Smooth muscle cell of the brain vasculature (primary cell): ENCODE results near the gene FBXL16.
"Not testable (repeated sequence)": the region's sequence is repeated elsewhere in the genome, so short reads cannot be mapped to it uniquely, and the experiment has no call there.

Experiments
- DNase-seq: peaks from one replicate; pipeline ENCODE4 v3.0.0-alpha.2; 2012; ENCODE audit warnings: low read depth, low spot score

The FBXL16 gene

DNA sequence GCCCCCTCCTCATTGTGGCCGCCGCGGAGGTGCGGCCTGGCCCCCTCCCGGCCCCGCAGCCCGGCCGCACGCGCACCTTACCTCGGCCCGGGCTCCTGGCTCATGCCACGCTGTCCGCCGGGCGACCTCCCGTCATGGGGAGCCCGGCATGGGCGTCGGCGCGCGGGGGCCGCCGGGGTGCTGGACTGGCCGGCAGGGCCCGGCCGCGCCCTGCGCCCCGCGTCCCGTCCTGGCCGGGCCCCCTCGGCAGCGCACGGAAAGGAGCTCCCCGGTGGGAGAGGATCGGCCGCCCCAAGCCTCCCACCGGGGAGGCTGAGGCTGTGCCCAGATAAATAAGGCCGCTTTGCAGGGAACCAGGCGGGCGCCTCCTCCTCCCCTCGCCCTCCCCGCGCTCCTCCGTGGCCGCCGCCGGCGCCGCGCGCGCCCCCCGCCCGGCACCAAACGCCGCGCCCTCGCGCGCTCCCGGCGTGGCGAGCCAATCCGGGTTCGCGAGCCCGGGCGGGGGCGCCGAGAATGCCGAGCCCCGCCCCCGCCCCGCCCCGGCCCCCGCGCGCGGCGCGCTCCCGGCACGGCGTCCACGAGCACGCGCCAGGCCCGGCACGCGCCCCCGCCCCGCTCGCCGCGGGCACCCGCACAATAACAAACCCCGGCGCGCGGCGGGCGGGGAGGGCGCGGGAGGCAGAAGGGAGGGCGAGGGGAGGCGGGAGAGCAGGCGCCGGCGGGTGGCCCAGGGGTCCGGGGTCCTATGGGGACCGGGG lies at the start of gene FBXL16:
Gene FBXL16 (minus strand): TSS at position 371 of the 758 bp plus-strand sequence. CDS start 8,396 bp downstream, outside the sequence.
- no peak for DNase-seq

DNA sequence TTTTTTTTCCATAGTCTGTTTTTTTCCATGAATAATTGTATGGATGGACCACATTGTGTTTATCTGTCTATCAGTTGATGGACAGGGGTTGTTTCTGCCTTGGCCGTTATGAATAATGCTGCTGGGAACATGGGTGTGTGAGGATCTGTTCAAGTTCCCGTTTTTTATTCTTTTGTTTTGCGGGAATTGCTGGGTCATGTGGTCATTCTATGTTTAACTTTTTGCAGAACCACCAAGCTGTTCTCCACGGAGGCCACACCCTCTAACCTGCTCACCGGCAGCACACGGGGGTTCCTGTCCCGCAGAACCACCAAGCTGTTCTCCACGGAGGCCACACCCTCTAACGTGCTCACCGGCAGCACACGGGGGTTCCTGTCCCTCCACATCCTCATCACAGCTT lies 49.1 kb upstream of the FBXL16 start:
- DNase-seq = no peak

GRCh38 chr16:754121-754607 lies 48.6 kb upstream of the FBXL16 start:
- not testable (repeated sequence) for DNase-seq

DNA sequence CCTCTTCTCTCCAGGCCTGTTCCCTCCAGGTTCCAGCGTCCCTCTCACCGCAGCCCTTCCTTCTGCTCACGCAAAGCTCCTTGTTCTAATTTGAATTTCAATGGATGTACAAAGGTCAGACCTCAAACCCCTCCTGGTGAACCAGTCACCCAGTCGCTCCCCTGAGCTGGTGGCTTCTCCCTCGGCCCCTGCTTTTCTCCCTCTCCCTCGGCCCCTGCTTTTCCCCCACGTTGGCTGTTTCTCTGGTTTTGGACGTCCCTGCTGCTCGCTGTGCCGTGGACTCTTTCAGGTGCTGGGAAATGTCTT lies 46.4 kb upstream of the FBXL16 start:
- no peak for DNase-seq

- no peak for DNase-seq
Measured at GRCh38 chr16:751152-752006, 45.8 kb upstream of the FBXL16 start.

DNA sequence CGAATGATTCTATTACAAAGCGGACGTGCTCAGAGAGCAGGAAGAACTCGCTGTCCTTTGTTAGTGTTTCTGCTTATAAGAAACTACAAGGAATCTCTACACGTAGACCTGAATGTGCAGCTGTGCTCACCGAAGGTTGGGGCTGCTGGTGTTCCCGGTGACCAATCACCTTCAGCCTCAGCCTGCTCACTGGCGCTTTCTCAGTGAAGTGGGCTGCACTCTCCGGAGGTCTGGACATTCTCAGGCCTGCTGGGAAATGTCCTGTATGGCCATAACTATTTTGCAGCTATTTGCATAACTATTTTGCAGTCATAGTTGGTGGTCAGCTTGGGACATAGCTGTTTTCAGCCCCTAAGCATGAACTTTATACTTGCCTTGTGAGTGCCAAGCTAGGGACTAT lies 44.9 kb upstream of the FBXL16 start:
- no peak for DNase-seq

GRCh38 chr16:749010-749409 lies 43.4 kb upstream of the FBXL16 start:
- DNase-seq = no peak

DNA sequence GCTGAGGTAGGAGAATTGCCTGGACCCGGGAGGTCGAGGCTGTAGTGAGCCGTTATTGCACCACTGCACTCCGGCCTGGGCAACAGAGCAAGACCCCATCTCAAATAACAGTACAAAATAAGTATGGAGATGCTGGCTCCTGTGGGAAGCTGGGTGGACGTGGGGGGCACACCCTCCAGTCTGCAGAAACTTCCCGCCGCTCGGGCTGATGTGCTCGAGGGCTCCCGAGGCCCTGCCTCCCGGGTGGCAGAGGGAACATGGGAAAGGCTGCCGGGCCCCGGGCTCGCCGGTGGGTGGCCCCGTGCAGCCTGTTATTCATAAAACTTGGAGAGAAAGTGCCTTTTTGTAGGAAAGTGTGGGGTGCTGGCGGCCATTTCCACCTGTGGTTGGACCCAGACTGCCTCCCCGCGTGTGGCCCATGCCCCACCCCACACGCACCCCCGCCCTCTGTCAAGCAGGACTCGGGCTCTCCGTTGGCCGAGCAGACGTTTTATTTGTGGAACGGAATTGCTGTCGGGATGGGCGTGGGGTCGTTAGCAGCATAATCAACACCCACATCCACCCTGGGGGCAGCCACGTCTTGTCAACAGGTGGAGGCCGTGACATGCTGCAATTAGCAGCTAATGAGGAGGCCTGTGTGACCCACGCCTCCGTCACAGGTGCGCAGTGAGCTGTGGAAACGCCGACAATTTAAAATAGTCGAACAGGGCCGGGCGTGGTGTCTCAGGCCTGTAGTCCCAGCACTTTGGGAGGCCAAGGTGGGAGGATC lies 42.6 kb upstream of the FBXL16 start:
- DNase-seq = no peak

GRCh38 chr16:746637-747036 lies 41.0 kb upstream of the FBXL16 start:
- DNase-seq = no peak

GRCh38 chr16:745739-746138 lies 40.1 kb upstream of the FBXL16 start:
- no peak for DNase-seq

DNA sequence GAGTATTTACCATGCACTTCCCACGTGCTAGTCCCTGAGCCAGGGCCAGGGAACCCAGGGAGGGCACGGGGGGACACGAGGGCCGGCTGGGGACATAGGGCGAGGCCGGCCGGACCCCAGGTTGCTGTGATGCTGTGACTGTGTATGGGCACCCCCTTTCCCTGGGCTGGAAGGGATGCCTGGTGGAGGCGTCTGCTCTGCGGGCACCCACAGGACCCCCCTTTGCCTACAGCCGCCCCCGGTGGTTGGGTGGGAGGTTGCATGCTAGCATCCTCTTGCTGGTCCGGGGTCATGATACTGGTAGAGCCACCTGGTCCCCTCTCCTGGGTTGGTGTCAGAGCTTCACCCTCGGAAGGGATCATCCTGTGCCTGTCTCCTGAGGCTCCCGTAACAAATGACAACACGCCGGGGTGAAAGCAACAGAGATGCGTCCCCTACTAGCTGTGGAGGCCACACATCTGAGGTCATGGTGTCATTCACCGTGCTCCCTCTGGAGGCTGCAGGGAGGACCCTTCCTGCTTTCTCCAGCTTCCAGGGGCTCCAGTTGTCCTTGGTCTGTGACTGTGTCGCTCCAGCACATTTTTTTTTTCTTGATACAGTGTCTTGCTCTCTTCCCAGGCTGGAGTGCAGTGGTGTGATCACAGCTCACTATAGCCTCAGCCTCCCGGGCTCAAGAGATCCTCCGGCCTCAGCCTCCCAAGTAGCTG lies 38.3 kb upstream of the FBXL16 start:
- no peak for DNase-seq

GRCh38 chr16:742894-743293 lies 37.3 kb upstream of the FBXL16 start:
- DNase-seq = not testable (repeated sequence)

DNA sequence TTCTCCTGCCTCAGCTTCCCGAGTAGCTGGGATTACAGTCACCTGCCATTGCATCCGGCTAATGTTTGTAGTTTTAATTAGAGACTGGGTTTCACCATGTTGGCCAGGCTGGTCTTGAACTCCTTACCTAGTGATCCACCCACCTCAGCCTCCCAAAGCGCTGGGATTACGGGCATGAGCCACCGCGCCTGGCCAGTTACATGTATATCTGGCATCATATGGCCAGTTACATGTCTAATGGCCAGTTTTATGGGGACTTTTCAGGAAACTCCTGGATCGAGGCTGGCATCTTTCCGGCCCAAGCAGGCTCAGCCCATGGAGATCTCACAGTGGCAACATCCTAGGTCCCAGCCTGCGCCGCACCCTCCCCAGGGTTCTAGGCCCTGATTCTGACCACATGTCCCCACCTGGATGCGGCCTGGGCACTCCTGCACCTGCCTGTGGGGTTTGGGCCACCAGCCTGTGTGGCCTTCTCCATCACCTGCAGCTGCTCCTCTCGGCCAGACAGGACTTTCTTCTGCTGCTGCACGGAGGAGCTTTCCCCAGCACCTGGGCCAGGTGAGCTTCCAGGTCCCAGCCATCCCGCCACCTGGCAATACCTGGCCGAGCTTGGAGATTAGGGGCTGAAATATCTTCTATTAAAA lies 36.5 kb upstream of the FBXL16 start:
- DNase-seq = no peak

GRCh38 chr16:740764-741505 lies 35.3 kb upstream of the FBXL16 start, which contains the start of gene CIAO3:
CIAO3 (minus strand) TSS chr16:740997; CDS start chr16:740985, 12 bp downstream.
- DNase-seq = peak; percentile 69

- DNase-seq = no peak
Measured at GRCh38 chr16:740459-740763, 34.8 kb upstream of the FBXL16 start.

GRCh38 chr16:739560-740458 lies 34.2 kb upstream of the FBXL16 start:
- no peak for DNase-seq

DNA sequence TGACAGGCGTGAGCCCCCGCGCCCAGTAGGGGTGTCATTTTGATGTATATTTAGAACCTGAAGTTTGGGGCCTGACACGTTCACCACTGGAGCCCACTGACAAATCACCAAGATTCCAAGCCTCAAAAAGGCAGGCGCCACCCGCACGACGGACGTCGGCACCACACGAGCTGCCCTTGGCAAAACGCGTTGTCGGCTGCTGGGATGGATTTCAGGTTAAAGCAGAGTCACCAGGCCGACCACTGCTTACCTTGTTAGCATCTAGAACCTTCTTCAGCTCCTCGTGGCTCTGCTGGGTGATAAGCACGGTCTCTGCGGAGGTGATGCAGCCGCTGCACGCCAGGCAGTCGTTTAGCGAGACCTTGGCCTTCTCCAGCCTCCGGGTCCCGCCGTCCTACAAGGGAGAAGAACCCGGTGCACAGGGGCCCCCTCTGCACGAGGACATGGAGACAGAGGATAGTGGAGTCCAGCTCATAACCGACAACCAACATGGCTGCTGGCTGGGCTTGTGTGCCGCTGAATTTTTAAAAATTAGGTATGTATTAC lies 31.4 kb upstream of the FBXL16 start:
- DNase-seq = no peak

DNA sequence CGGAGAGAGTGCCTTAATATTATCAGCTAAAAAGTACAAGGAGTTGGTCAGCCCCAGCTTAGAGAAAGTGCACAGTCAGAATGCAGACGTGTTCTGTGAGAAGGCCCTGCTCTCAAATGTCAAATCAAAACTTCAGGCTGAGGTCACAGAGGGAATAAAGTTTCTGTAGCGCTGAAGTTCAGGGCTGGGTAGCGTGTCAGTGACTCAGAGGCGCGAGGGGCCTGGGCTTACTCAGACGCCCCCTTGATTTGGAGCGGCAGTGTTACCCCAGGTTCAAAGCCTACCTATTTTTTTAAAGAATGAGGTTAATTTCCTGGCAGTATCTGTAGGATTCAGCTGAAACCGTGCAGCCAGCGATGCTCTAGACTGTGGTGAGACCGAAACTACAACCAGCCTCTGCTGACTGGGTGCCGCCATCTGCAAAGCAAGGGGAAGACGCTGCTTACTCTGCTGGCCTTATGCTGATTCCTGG lies 30.4 kb upstream of the FBXL16 start:
- DNase-seq = no peak
